Daoy (cell line): Measurements from ENCODE around the gene RGPD8. TPM values are rescaled to one million over a fixed set of nuclear protein-coding genes. Genes with fewer than 3 reads are reported as not detected.
A peak's percentile ranks its signal among the peaks of the same experiment; 100 is the strongest.
"Not testable (repeated sequence)": the region's sequence is repeated elsewhere in the genome, so short reads cannot be mapped to it uniquely, and the experiment has no call there.

Experiments used
- DNase-seq: peaks from one replicate; pipeline ENCODE4 v3.0.0-alpha.2; 2015; ENCODE audit warnings: low read depth
- total RNA-seq: library from RNA; depleted of rRNA; stranded (reverse); fragments of >200 nt; shearing (Covaris generic); gene quantifications from 2 replicates; pipeline ENCODE4 v1.2.3, GENCODE V29; 2014; rRNA removed

The RGPD8 gene
- total RNA-seq = 1.2 and 1.9 TPM in 2 replicates

DNA sequence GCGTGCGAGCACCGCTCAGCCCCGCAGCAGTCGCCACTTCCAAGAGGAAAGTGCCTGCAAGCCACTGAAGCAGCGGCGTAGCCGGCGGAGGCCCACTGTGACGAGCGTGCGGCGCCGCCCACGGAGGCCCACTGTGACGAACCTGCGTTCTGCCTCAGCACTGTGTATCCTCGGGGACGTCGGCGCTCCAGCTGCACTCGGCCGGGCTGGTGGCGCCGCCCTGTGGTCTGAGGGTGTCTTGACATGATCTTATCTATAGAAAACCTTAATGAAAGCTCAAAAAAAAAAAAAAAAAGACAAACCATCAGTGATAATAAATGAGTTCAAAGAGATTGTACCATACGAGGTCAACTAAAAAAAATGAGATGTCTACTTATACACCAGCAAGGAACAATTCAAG lies at the start of gene RGPD8:
Gene RGPD8, minus strand, starts transcription at position 166 of the 400 bp plus-strand sequence. CDS start 192 bp downstream, outside the sequence.
- DNase-seq = peak; percentile 89

- DNase-seq = peak; percentile 76
Measured at GRCh38 chr2:112483042-112483473, 49.6 kb upstream of the RGPD8 start.

DNA sequence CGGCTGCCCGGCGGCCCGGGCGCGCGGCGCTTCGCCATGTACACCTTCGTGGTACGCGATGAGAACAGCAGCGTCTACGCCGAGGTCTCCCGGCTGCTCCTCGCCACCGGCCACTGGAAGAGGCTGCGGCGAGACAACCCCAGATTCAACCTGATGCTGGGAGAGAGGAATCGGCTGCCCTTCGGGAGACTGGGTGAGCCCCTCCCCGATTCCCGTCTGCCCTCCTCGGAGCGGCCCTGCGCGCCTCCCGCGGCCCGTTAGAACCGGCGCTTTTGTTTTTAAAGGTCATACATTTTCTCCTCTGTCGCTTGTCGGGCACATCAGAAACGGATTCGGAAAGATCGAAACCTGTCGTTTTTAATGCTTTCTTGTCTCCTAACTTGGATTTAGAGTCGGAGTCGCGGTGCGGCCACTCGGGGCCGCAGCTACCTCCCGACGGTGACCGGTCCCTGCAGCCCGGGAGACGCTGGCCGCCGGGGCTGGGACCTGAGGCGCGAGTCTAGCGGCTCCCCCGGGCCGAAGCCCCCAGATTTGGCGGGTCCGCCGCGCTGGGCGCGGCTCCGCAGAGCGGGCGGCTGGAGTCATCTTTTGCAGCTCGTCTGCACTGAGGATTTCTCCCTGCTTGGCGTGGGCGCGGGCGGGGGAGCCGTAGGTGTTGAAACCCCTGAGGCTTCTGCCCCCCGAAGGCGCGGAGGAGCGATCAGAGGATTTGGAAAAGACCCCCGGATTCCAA lies 49.0 kb upstream of the RGPD8 start:
- DNase-seq = peak; percentile 50

- peak; percentile 82 for DNase-seq
Measured at GRCh38 chr2:112481528-112482233, 48.2 kb upstream of the RGPD8 start, which contains the start of gene TTL. TTL (plus strand) TSS chr2:112482156; CDS start chr2:112482345, 189 bp downstream.

DNA sequence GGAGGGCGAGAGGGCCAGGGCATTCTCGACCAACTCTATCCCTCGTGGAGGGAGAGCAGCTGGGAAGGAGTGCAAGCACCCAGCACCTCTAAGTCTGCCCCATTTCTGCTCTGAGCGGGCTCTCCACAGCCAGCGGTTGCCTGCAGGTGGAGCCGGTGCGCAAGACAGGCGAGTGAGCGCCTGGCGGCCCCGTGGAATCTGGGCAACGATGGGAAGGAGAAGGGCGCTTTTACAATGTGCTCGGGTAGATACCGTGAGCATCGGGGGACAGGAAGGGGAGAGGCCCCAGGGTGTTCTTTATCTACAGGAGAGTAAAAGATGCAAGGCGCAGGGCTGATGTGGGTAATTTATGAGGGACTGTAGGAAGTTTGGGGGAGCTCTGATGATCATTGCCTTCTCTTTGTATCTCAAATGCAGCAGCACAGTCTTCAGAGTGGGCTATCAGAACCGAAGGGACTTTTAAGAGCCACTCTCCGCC lies 47.6 kb upstream of the RGPD8 start:
- DNase-seq = peak; percentile 87

- DNase-seq = no peak
Measured at GRCh38 chr2:112480530-112481049, 47.1 kb upstream of the RGPD8 start.

- DNase-seq = no peak
Measured at GRCh38 chr2:112476434-112476833, 43.0 kb upstream of the RGPD8 start.

DNA sequence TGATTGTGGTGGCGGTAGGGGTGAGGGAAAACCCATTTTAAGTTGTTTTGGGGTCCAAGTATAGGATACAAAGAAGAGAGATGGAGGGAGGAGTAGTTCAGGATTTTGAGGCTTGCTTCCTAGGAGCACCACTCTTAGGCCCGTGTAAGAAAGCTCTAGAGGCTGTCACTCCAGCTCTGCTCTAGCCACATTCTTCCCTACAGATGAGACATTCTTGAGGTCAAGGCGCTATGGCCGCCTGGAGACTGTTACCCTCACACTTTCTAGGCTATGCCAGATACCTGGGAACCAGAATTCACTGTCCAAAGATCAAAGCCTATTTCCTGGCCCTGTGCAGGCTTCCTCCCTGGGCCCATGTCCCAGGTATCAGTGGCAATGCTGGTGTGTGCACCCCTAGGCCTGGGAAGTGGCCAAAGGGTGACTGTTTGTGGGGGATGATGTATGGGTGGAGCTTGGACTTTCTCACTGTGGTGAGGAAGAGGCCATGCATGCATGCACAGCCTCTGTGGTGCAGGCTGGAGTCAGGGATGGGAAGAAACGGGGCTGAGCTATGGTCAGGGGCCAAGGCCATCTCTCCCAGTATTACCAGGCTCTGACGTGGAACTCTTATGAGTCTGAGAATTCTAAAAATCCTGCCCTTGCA lies 41.5 kb upstream of the RGPD8 start:
- DNase-seq = peak; percentile 24

GRCh38 chr2:112472547-112473263 lies 39.3 kb upstream of the RGPD8 start:
- DNase-seq = no peak

DNA sequence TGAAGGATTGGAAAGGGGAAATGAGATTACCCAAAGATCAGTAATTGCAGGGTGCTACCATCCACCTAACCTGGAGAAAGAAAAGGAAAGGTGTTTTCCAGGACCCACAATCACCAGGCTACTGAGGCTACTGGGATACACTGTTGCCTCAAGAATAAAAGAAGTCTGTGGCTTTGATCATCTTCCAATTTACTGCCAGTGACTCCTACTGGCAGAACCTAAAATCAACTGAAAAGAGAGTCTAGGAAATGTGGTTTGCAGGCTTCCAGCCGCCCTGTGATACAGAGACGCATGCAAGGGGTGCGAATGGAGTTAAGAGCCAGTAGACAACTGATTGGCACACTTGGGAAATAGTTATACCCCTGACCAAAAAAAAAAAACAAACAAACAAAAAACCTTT lies 31.9 kb upstream of the RGPD8 start:
- peak; percentile 11 for DNase-seq

DNA sequence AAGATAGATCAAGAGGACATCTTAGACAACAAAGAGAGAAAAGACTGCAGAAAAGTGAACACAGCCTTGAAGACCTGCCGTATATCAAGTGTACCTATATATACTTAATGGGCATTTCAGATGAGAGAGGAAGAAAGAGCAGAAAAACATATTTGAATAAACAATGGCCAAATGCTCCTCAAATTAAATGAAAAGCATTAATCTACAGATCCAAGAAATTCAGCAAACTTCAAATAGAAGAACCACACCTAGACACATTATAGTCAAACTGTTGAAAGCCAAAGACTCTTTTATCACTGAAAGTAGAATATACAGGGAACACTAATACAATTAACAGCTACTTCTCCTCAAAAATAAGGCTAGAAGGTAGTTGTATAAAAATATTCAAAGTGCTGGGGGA lies 29.8 kb upstream of the RGPD8 start:
- DNase-seq = no peak

- DNase-seq = no peak
Measured at GRCh38 chr2:112462178-112462577, 28.7 kb upstream of the RGPD8 start.

- DNase-seq = no peak
Measured at GRCh38 chr2:112459372-112459771, 25.9 kb upstream of the RGPD8 start.

GRCh38 chr2:112454586-112454985 lies 21.1 kb upstream of the RGPD8 start:
- no peak for DNase-seq

DNA sequence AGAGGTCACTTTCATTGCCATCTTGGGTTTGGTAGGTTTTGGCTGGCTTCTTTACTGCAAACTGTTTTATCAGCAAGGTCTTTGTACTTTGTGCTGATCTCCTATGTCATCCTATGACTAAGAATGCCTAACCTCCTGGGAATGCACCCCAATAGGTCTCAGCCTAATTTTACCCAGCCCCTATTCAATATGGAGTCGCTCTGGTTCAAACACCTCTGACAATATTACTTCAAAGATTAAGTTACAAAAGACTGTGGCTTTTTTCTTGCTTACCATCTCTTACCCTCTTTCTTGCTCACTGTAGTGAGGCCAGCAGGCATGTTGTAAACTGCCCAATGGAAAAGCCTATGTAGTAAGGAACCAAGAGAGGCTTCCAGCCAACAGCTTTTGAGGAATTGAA lies 17.9 kb upstream of the RGPD8 start:
- no peak for DNase-seq

- DNase-seq = no peak
Measured at GRCh38 chr2:112449854-112450253, 16.4 kb upstream of the RGPD8 start.

GRCh38 chr2:112444256-112444655 lies 10.8 kb upstream of the RGPD8 start:
- not testable (repeated sequence) for DNase-seq

- DNase-seq = not testable (repeated sequence)
Measured at GRCh38 chr2:112438603-112439261, 5.3 kb upstream of the RGPD8 start.

GRCh38 chr2:112437405-112437831 lies 4.0 kb upstream of the RGPD8 start:
- DNase-seq = not testable (repeated sequence)

DNA sequence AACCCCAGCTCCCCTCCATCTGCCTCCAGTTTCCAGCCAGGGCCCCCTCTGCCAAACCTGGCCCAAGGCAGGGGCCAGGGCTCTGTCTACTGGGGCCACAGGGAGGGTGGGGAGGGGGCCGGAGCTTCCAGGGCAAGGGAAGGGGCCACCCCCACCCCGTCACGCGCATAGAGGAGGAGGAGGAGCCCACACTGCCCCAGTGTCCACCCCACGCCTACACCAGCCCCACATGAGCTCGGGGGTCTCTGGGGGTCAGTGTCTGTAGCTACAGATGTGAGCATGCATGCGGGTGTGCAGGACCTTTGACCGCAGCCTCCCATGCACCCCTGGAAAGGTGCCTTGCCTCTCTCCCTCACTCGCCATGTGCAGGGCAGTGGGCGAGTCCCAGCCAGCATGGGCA lies 3.5 kb upstream of the RGPD8 start:
- DNase-seq = not testable (repeated sequence)
